ENCODE data around the gene GJC1. TPM values are rescaled to one million over a fixed set of nuclear protein-coding genes. Genes with fewer than 3 reads are reported as not detected.

Gene GJC1
- total RNA-seq, 1 donor from 2014 or later = 0.53 TPM

GRCh38 chr17:44782326-44782850 lies 47.7 kb downstream of the GJC1 start:
- TF ChIP-seq CTCF (IDR thresholded peaks at IDR 0.05; ENCODE audit: insufficient read depth, low read length, severe bottlenecking) = no peak
- no peak for DNase-seq (ENCODE audit: low read depth)
- no peak for FAIRE-seq
- peaks cover 5% of the 10 kb centered on the region for H3K27me3 ChIP-seq (ENCODE audit: control insufficient read depth, insufficient read depth, low read length)
- no peak overlapping the region for H3K4me3 ChIP-seq (ENCODE audit: low read depth, low read length)
- no peaks in the 10 kb centered on the region for H3K36me3 ChIP-seq (ENCODE audit: control insufficient read depth, insufficient read depth, low read length)

GRCh38 chr17:44781551-44782325 lies 48.3 kb downstream of the GJC1 start:
- Histone ChIP-seq H3K27me3 (ENCODE audit: control insufficient read depth, insufficient read depth, low read length) (peaks cover 2% of the 10 kb centered on the region), H3K4me3 (ENCODE audit: low read depth, low read length) (no peak overlapping the region), H3K36me3 (ENCODE audit: control insufficient read depth, insufficient read depth, low read length) (no peaks in the 10 kb centered on the region)
- FAIRE-seq (no peak), DNase-seq (ENCODE audit: low read depth) (no peak)
- no peak for TF ChIP-seq CTCF (IDR thresholded peaks at IDR 0.05; ENCODE audit: insufficient read depth, low read length, severe bottlenecking)

- Histone ChIP-seq H3K27me3 (ENCODE audit: control insufficient read depth, insufficient read depth, low read length) (peaks cover 2% of the 10 kb centered on the region), H3K4me3 (ENCODE audit: low read depth, low read length) (no peak overlapping the region), H3K36me3 (ENCODE audit: control insufficient read depth, insufficient read depth, low read length) (no peaks in the 10 kb centered on the region)
- no peak for TF ChIP-seq CTCF (IDR thresholded peaks at IDR 0.05; ENCODE audit: insufficient read depth, low read length, severe bottlenecking)
- FAIRE-seq = no peak
- no peak for DNase-seq (ENCODE audit: low read depth)
These were observed 49.1 kb downstream of the GJC1 start for GRCh38 chr17:44780845-44781480.

GRCh38 chr17:44780161-44780560 lies 49.9 kb downstream of the GJC1 start:
- Histone ChIP-seq H3K4me3 (ENCODE audit: low read depth, low read length) (no peak overlapping the region), H3K36me3 (ENCODE audit: control insufficient read depth, insufficient read depth, low read length) (no peaks in the 10 kb centered on the region), H3K27me3 (ENCODE audit: control insufficient read depth, insufficient read depth, low read length) (peaks cover 2% of the 10 kb centered on the region)
- no peak for DNase-seq (ENCODE audit: low read depth)
- FAIRE-seq = no peak
- no peak for TF ChIP-seq CTCF (IDR thresholded peaks at IDR 0.05; ENCODE audit: insufficient read depth, low read length, severe bottlenecking)

- Histone ChIP-seq H3K36me3 (ENCODE audit: control insufficient read depth, insufficient read depth, low read length) (no peaks in the 10 kb centered on the region), H3K27me3 (ENCODE audit: control insufficient read depth, insufficient read depth, low read length) (peaks cover 2% of the 10 kb centered on the region), H3K4me3 (ENCODE audit: low read depth, low read length) (peak overlapping the region; percentile 24)
- peak; percentile 60 for FAIRE-seq
- peak; percentile 47 for DNase-seq (ENCODE audit: low read depth)
- peak; percentile 91 for TF ChIP-seq CTCF (IDR thresholded peaks at IDR 0.05; ENCODE audit: insufficient read depth, low read length, severe bottlenecking)
These were observed 50.7 kb downstream of the GJC1 start for GRCh38 chr17:44779211-44780025.

Measured in bronchial epithelial cell (primary cell).